Mesendoderm (in vitro differentiated cells): ENCODE results near the gene TMSB10.
"Not testable (repeated sequence)": the region's sequence is repeated elsewhere in the genome, so short reads cannot be mapped to it uniquely, and the experiment has no call there.

ENCODE experiments used
- DNase-seq: peaks from one replicate; pipeline ENCODE4 v3.0.0; 2013
- H2AK5ac ChIP-seq: 2 replicates; pipeline ENCODE4 v1.6.1; 2013; ENCODE audit warnings: low read length, inconsistent platforms
- H2BK120ac ChIP-seq: 2 replicates; pipeline ENCODE4 v1.6.1; 2013; ENCODE audit warnings: low read depth, mild to moderate bottlenecking, low read length, moderate library complexity, mixed read lengths
- H2BK15ac ChIP-seq: replicated peaks from 2 replicates; pipeline ENCODE4 v1.6.1; 2013; ENCODE audit warnings: low read depth, mild to moderate bottlenecking, moderate library complexity
- H2BK5ac ChIP-seq: 2 replicates; pipeline ENCODE4 v1.6.1; 2013; ENCODE audit warnings: low read length, inconsistent platforms
- H3K18ac ChIP-seq: 2 replicates; pipeline ENCODE4 v1.6.1; 2013; ENCODE audit warnings: mild to moderate bottlenecking, low read length, mixed read lengths
- H3K23ac ChIP-seq: one replicate; pipeline ENCODE4 v1.6.1; 2013; ENCODE audit warnings: low read length
- H3K27ac ChIP-seq: 2 replicates; pipeline ENCODE4 v1.5.1; 2013; ENCODE audit warnings: low read depth, mild to moderate bottlenecking, inconsistent platforms, low read length, moderate library complexity
- H3K27me3 ChIP-seq: 2 replicates; pipeline ENCODE4 v1.6.1; 2013; ENCODE audit warnings: low read length, control low read depth, mild to moderate bottlenecking, inconsistent platforms; ENCODE audit not compliant: insufficient read depth, poor library complexity
- H3K36me3 ChIP-seq: 2 replicates; pipeline ENCODE4 v1.6.1; 2013; ENCODE audit warnings: low read length, inconsistent platforms; ENCODE audit not compliant: control insufficient read depth, insufficient read depth
- H3K4ac ChIP-seq: one replicate; pipeline ENCODE4 v1.6.1; 2013; ENCODE audit warnings: low read depth, mild to moderate bottlenecking, low read length, moderate library complexity
- H3K4me1 ChIP-seq: 2 replicates; pipeline ENCODE4 v1.6.1; 2013; ENCODE audit warnings: low read depth, low read length, inconsistent platforms; ENCODE audit not compliant: control insufficient read depth
- H3K4me2 ChIP-seq: 2 replicates; pipeline ENCODE4 v1.6.1; 2013; ENCODE audit warnings: low read length
- H3K4me3 ChIP-seq: 2 replicates; pipeline ENCODE4 v1.5.1; 2013; ENCODE audit warnings: mild to moderate bottlenecking, low read length
- H3K56ac ChIP-seq: one replicate; pipeline ENCODE4 v1.6.1; 2013; ENCODE audit warnings: low read length
- H3K79me1 ChIP-seq: 2 replicates; pipeline ENCODE4 v1.6.1; 2013; ENCODE audit warnings: low read length, inconsistent platforms
- H3K79me2 ChIP-seq: 2 replicates; pipeline ENCODE4 v1.6.1; 2013; ENCODE audit warnings: mild to moderate bottlenecking, low read length; ENCODE audit not compliant: control insufficient read depth, insufficient read depth
- H3K9ac ChIP-seq: 2 replicates; pipeline ENCODE4 v1.6.1; 2013; ENCODE audit warnings: low read length, inconsistent platforms
- H4K5ac ChIP-seq: one replicate; pipeline ENCODE4 v1.6.1; 2013; ENCODE audit warnings: low read length
- H4K8ac ChIP-seq: one replicate; pipeline ENCODE4 v1.6.1; 2013; ENCODE audit warnings: low read depth, mild to moderate bottlenecking, control low read depth, low read length, moderate library complexity
- WGBS: extraction: QIAGEN DNeasy Blood & Tissue Kit; methylation state at CpG from one replicate; pipeline ENCODE4 v1.1.7; 2013; ENCODE audit warnings: low lambda C conversion rate, missing lambda C conversion rate; ENCODE audit not compliant: insufficient coverage; ENCODE audit errors: extremely low coverage; 5-methylcytosine and 5-hydroxymethylcytosine counted together

The TMSB10 gene

GRCh38 chr2:84870306-84870705 is 35.1 kb upstream of the TMSB10 start:
- Histone ChIP-seq H4K5ac (no peak overlapping the region), H3K27me3 (no peaks in the 10 kb centered on the region), H3K4me3 (no peak overlapping the region), H3K4ac (no peak overlapping the region), H2BK5ac (no peak overlapping the region), H3K56ac (no peak overlapping the region), H4K8ac (no peak overlapping the region), H3K36me3 (no peaks in the 10 kb centered on the region), H3K79me2 (no peaks in the 10 kb centered on the region), H3K18ac (no peak overlapping the region), H3K4me1 (no peaks in the 10 kb centered on the region), H3K4me2 (no peak overlapping the region), H3K23ac (no peak overlapping the region), H3K79me1 (no peaks in the 10 kb centered on the region), H2BK120ac (no peak overlapping the region), H2BK15ac (no peak overlapping the region), H3K27ac (no peak overlapping the region), H3K9ac (no peak overlapping the region), H2AK5ac (no peak overlapping the region)
- DNase-seq = peak; percentile 17
- WGBS = no CpG with 5 or more reads among the region's 11 CpGs

- WGBS = no CpG with 5 or more reads among the region's 9 CpGs
- not testable (repeated sequence) for H3K79me2 ChIP-seq, H3K4me3 ChIP-seq, H3K4ac ChIP-seq, H3K23ac ChIP-seq, H2BK120ac ChIP-seq, H2AK5ac ChIP-seq, H3K27me3 ChIP-seq, H3K27ac ChIP-seq, H3K18ac ChIP-seq, H3K79me1 ChIP-seq, H3K36me3 ChIP-seq, DNase-seq, H4K8ac ChIP-seq, H2BK15ac ChIP-seq, H2BK5ac ChIP-seq, H3K56ac ChIP-seq, H3K4me1 ChIP-seq, H3K4me2 ChIP-seq, H4K5ac ChIP-seq, H3K9ac ChIP-seq
Observed at GRCh38 chr2:84872691-84873090, 32.8 kb upstream of the TMSB10 start.

GRCh38 chr2:84873350-84873749 is 32.1 kb upstream of the TMSB10 start:
- no CpG with 5 or more reads among the region's 5 CpGs for WGBS
- H3K4me1 ChIP-seq = no peaks in the 10 kb centered on the region
- H2AK5ac ChIP-seq = no peak overlapping the region
- H3K4me2 ChIP-seq = no peak overlapping the region
- H3K9ac ChIP-seq = no peak overlapping the region
- no peaks in the 10 kb centered on the region for H3K79me1 ChIP-seq
- H3K56ac ChIP-seq = no peak overlapping the region
- no peak overlapping the region for H2BK15ac ChIP-seq
- H3K27me3 ChIP-seq = peaks cover 4% of the 10 kb centered on the region
- no peak for DNase-seq
- H3K4me3 ChIP-seq = no peak overlapping the region
- H3K27ac ChIP-seq = no peak overlapping the region
- H3K4ac ChIP-seq = no peak overlapping the region
- H4K8ac ChIP-seq = no peak overlapping the region
- H3K23ac ChIP-seq = no peak overlapping the region
- no peak overlapping the region for H2BK5ac ChIP-seq
- no peak overlapping the region for H3K18ac ChIP-seq
- H2BK120ac ChIP-seq = no peak overlapping the region
- no peaks in the 10 kb centered on the region for H3K79me2 ChIP-seq
- no peak overlapping the region for H4K5ac ChIP-seq
- no peaks in the 10 kb centered on the region for H3K36me3 ChIP-seq

GRCh38 chr2:84874381-84875212 is 30.9 kb upstream of the TMSB10 start:
- H3K36me3 ChIP-seq = no peaks in the 10 kb centered on the region
- no peak overlapping the region for H2BK120ac ChIP-seq
- H3K9ac ChIP-seq = no peak overlapping the region
- no peaks in the 10 kb centered on the region for H3K79me2 ChIP-seq
- WGBS = no CpG with 5 or more reads among the region's 7 CpGs
- H2BK5ac ChIP-seq = no peak overlapping the region
- H3K27ac ChIP-seq = no peak overlapping the region
- no peak overlapping the region for H2AK5ac ChIP-seq
- DNase-seq = no peak
- H3K79me1 ChIP-seq = no peaks in the 10 kb centered on the region
- no peak overlapping the region for H4K5ac ChIP-seq
- no peak overlapping the region for H4K8ac ChIP-seq
- no peak overlapping the region for H3K4me2 ChIP-seq
- H3K4me3 ChIP-seq = no peak overlapping the region
- H3K27me3 ChIP-seq = peaks cover 13% of the 10 kb centered on the region
- no peak overlapping the region for H3K18ac ChIP-seq
- H3K4ac ChIP-seq = no peak overlapping the region
- H2BK15ac ChIP-seq = no peak overlapping the region
- no peaks in the 10 kb centered on the region for H3K4me1 ChIP-seq
- no peak overlapping the region for H3K23ac ChIP-seq
- H3K56ac ChIP-seq = no peak overlapping the region

DNA sequence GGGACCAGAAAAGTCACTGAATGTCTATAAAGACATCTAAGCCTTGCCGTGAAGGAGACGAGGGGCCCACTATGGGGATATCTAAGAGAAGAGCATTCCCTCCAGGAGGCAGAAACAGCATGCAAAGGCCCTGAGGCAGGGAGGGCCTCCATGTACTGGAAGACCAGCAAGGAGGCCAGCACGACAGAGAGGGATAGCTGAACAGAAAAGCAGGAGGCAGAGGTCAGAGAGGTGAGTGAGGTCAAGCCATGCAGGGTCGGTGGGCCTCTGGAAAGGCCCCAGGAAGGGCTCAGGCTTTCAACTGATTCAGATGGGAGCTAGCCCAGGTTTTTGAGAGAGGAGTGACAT is 30.3 kb upstream of the TMSB10 start:
- Histone ChIP-seq H3K79me1 (no peaks in the 10 kb centered on the region), H2BK120ac (no peak overlapping the region), H3K56ac (no peak overlapping the region), H2BK5ac (no peak overlapping the region), H3K79me2 (no peaks in the 10 kb centered on the region), H3K36me3 (no peaks in the 10 kb centered on the region), H3K27me3 (peaks cover 16% of the 10 kb centered on the region), H3K27ac (no peak overlapping the region), H2AK5ac (no peak overlapping the region), H3K4me1 (peaks cover 2% of the 10 kb centered on the region), H3K18ac (no peak overlapping the region), H4K8ac (no peak overlapping the region), H3K4me3 (no peak overlapping the region), H3K4me2 (no peak overlapping the region), H3K4ac (no peak overlapping the region), H3K9ac (no peak overlapping the region), H2BK15ac (no peak overlapping the region), H4K5ac (no peak overlapping the region), H3K23ac (no peak overlapping the region)
- DNase-seq = no peak
- WGBS = no CpG with 5 or more reads among the region's 4 CpGs

- not testable (repeated sequence) for H4K8ac ChIP-seq, H2BK15ac ChIP-seq, H3K79me1 ChIP-seq, H3K9ac ChIP-seq, H3K23ac ChIP-seq, H2BK5ac ChIP-seq, H2BK120ac ChIP-seq, H3K4me3 ChIP-seq, DNase-seq, H3K27ac ChIP-seq, H2AK5ac ChIP-seq, H3K4me1 ChIP-seq, H3K4ac ChIP-seq, H4K5ac ChIP-seq, H3K18ac ChIP-seq, H3K4me2 ChIP-seq, H3K56ac ChIP-seq, H3K36me3 ChIP-seq, H3K79me2 ChIP-seq
- peaks cover 20% of the 10 kb centered on the region for H3K27me3 ChIP-seq
- no CpG with 5 or more reads among the region's 1 CpG for WGBS
Observed at GRCh38 chr2:84875619-84876018, 29.8 kb upstream of the TMSB10 start.
